ENCODE data around the gene TACSTD2. TPM values are rescaled to one million over a fixed set of nuclear protein-coding genes. Genes with fewer than 3 reads are reported as not detected.

Gene TACSTD2
- total RNA-seq, 1 experiment from 2014 or later, result 0.28 TPM

DNA sequence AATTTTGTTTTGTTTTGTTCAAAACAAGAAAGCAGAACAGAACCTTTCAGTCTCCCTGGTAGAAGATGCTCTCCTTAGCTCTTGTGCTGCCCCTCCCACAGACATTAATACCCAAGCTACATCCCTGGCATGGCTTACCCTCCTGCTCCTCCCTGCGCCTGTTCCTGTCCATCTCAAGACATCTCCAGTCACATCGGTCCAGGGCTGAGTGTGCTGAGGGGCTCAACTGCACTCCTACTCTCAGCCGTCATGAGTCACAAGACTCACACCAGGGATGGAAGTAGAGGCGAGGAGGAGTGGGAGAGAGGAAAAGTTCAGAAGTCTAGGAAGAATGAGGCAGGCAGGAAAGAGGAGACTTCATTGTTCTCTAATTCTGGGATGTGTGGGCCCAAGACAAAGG is 9.2 kb upstream of the TACSTD2 start:
- ChIA-PET CTCF (no interaction called here), POLR2A (no interaction called here)
- intact Hi-C loops (cut with micrococcal nuclease; ENCODE audit: unreplicated experiment) (no loop called here), in situ Hi-C loops (cut with HindIII; ENCODE audit: low pct_unique_long_range_greater_than_20kb, low sequenced_read_pairs) (no loop called here)
- DNase-seq (ENCODE audit: low read depth, low spot score), result no peak
- Histone ChIP-seq H3K4me3 (ENCODE audit: low read depth in 2 of 2, low read length in 2 of 2) (no peak overlapping the region), H3K27ac (ENCODE audit: low read length) (no peak overlapping the region), H3K36me3 (ENCODE audit: control insufficient read depth, insufficient read depth, low read length) (no peaks in the 10 kb centered on the region), H3K27me3 (ENCODE audit: control insufficient read depth, insufficient read depth, low read length) (peaks cover 9% of the 10 kb centered on the region), H3K9me3 (ENCODE audit: control insufficient read depth, insufficient read depth, low read depth, low read length) (no peaks in the 10 kb centered on the region), H3K4me1 (ENCODE audit: control insufficient read depth, insufficient read depth, low read length) (no peaks in the 10 kb centered on the region)
- TF ChIP-seq TCF7L2 (IDR thresholded peaks at IDR 0.05; ENCODE audit: low read depth, low read length), result no peak
- no peak for TF ChIP-seq SIN3A (IDR thresholded peaks at IDR 0.05; ENCODE audit: borderline replicate concordance, insufficient read depth, low read depth, low read length)
- TF ChIP-seq, protein P1, sequence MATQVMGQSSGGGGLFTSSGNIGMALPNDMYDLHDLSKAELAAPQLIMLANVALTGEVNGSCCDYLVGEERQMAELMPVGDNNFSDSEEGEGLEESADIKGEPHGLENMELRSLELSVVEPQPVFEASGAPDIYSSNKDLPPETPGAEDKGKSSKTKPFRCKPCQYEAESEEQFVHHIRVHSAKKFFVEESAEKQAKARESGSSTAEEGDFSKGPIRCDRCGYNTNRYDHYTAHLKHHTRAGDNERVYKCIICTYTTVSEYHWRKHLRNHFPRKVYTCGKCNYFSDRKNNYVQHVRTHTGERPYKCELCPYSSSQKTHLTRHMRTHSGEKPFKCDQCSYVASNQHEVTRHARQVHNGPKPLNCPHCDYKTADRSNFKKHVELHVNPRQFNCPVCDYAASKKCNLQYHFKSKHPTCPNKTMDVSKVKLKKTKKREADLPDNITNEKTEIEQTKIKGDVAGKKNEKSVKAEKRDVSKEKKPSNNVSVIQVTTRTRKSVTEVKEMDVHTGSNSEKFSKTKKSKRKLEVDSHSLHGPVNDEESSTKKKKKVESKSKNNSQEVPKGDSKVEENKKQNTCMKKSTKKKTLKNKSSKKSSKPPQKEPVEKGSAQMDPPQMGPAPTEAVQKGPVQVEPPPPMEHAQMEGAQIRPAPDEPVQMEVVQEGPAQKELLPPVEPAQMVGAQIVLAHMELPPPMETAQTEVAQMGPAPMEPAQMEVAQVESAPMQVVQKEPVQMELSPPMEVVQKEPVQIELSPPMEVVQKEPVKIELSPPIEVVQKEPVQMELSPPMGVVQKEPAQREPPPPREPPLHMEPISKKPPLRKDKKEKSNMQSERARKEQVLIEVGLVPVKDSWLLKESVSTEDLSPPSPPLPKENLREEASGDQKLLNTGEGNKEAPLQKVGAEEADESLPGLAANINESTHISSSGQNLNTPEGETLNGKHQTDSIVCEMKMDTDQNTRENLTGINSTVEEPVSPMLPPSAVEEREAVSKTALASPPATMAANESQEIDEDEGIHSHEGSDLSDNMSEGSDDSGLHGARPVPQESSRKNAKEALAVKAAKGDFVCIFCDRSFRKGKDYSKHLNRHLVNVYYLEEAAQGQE (IDR thresholded peaks at IDR 0.05; ENCODE audit: insufficient read depth in 1 of 2, low read depth in 2 of 2, low read length in 1 of 2), result no peak
- TF ChIP-seq POLR2AphosphoS5 (IDR thresholded peaks at IDR 0.05; ENCODE audit: low read depth, low read length), result no peak
- no peak for TF ChIP-seq CTCF (IDR thresholded peaks at IDR 0.05)
- no peak for ATAC-seq
- no TSS peak for BruUV-seq (replicated peaks)

GRCh38 chr1:58585581-58586151 is 8.6 kb upstream of the TACSTD2 start:
- Histone ChIP-seq H3K4me1 (ENCODE audit: control insufficient read depth, insufficient read depth, low read length) (no peaks in the 10 kb centered on the region), H3K36me3 (ENCODE audit: control insufficient read depth, insufficient read depth, low read length) (no peaks in the 10 kb centered on the region), H3K27me3 (ENCODE audit: control insufficient read depth, insufficient read depth, low read length) (peaks cover 9% of the 10 kb centered on the region), H3K9me3 (ENCODE audit: control insufficient read depth, insufficient read depth, low read depth, low read length) (no peaks in the 10 kb centered on the region), H3K4me3 (ENCODE audit: low read depth in 2 of 2, low read length in 2 of 2) (no peak overlapping the region), H3K27ac (ENCODE audit: low read length) (no peak overlapping the region)
- no TSS peak for BruUV-seq (replicated peaks)
- ATAC-seq (no peak), DNase-seq (ENCODE audit: low read depth, low spot score) (no peak)
- ChIA-PET CTCF (no interaction called here), POLR2A (no interaction called here)
- TF ChIP-seq SIN3A (IDR thresholded peaks at IDR 0.05; ENCODE audit: borderline replicate concordance, insufficient read depth, low read depth, low read length) (no peak), CTCF (IDR thresholded peaks at IDR 0.05) (no peak), TCF7L2 (IDR thresholded peaks at IDR 0.05; ENCODE audit: low read depth, low read length) (no peak), POLR2AphosphoS5 (IDR thresholded peaks at IDR 0.05; ENCODE audit: low read depth, low read length) (no peak)
- TF ChIP-seq, protein P1 (IDR thresholded peaks at IDR 0.05; ENCODE audit: insufficient read depth in 1 of 2, low read depth in 2 of 2, low read length in 1 of 2), result no peak
- in situ Hi-C loops (cut with HindIII; ENCODE audit: low pct_unique_long_range_greater_than_20kb, low sequenced_read_pairs) (no loop called here), intact Hi-C loops (cut with micrococcal nuclease; ENCODE audit: unreplicated experiment) (no loop called here)

Data from Panc1 (cell line).